ENCODE measurements around the gene TRAK1.

The TRAK1 gene

DNA sequence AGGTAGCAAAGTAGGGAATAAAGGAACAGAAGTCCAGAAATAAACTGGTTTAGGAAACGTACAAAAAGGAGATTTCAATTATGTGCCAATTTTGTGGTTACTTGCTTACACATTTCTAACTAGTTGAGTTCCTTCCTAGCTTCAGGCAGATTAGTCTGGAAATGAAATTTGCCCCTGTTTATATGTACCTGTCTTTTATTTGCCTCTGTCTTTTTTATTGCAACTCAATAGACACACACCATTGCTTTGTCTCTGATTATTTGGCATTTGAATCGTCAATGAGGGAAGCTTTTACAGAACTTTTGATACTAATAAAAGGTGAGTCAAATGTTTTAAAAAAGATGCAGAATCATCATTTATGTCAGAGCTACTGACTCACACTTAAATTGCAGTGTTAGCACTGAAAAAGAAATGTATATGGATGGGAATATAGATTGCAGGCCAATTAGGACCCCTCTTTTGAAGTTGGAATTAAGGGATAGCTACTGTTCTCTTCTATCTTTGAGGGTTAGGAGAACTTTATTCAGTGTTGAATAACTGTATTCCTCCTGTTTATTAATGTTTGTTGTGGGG lies 60.5 kb downstream of the TRAK1 start:
- no peak for DNase-seq (ENCODE audit: low spot score)

DNA sequence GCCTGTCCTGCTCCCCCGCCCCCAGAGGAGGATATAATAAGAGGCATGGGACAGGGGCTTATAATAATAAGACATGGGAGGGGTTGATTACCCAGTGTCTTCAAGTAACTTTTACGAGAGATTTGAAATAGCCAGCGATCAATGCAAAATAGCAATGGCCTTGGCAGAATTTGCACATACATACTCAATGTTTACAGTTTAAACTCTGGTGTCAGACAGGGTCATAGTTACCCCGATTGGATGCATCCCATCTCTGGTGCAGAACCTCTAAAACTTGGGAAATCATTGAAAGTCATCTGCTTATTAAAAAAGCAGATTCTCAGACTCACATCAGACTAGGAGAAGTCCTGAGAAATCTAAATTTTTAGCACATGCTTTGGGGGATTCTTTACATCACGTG lies 61.0 kb downstream of the TRAK1 start:
- no peak for DNase-seq (ENCODE audit: low spot score)

DNA sequence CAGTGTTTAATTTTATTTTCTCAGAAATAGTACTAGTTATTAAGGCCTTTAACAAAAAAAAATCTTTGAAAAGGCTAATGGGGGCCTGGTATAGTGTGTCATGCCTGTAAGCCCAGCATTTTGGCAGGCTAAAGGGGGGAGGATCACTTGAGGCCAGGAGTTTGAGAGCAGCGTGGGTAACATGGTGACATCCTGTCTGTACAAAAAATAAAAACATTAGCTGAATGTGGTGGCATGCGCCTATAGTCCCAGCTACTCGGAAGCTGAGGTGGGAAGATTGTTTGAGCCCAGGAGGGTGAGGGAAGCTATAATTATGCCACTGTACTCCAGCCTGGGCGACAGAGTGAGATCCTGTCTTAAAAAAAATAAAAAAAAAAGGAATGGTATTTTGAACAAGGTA lies 61.9 kb downstream of the TRAK1 start:
- no peak for DNase-seq (ENCODE audit: low spot score)

DNA sequence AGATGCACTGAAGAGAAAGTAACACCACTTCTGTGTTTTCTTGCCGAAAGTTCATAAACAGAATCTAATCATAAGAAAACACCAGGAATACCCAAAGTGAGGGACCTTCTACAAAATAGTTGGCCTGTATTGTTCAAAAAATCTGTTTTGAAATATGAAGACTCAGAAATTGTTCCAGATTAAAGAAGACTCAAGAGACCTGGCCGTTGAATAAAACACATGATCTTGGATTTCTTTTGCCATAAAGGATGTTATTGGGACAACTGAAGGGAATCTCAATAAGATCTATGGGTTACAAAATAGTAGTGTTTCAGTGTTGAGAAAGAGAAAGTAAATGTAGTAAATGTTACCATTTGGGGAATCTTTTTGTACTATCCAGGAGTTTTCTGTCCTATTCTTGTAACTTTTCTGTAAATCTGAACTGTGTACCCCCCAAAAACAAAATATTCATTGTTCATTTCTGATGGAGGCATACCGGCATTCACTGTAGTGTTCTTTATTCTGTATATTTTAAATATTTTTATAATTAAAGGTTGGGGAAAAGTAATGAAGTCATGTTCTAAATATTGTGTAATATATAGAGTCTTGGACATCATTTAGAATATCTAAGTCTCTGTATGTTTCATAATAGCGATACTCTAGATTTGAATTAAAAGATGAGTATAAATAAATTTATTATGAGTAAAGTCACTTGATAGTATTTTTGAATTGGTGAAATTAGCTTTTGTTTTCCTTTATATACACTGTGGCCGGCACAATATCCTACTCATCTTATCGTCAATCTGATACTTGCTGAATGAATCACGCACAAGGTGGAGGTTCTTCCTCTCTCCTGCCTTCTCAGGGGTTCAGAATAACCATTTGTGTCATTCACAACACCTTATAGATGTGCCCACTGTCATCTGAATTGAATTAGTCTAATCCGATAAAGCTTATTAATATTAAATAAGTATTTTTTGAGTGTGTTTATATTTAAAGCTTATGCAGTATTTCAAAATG lies 66.7 kb downstream of the TRAK1 start:
- DNase-seq (ENCODE audit: low spot score), result no peak

DNA sequence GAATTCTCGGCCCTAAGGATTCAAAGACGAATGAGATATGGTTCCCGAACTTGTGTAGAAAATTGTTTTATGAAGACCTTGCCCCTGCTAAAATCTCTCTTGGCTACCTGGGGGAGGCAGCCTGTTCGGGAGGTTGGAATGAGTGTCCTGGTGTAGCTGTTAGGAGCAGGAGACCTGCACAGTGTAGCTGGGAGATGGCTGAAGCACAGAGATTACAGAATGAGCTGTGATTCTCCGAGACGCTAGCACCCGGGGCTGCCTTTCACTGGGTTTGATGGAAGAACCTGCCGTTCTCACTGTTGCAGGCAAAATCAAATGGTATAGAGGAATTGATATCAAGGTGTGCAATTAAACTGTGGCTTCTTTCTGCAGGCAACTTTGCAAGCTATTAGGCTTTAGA lies 68.0 kb downstream of the TRAK1 start:
- no peak for DNase-seq (ENCODE audit: low spot score)

DNA sequence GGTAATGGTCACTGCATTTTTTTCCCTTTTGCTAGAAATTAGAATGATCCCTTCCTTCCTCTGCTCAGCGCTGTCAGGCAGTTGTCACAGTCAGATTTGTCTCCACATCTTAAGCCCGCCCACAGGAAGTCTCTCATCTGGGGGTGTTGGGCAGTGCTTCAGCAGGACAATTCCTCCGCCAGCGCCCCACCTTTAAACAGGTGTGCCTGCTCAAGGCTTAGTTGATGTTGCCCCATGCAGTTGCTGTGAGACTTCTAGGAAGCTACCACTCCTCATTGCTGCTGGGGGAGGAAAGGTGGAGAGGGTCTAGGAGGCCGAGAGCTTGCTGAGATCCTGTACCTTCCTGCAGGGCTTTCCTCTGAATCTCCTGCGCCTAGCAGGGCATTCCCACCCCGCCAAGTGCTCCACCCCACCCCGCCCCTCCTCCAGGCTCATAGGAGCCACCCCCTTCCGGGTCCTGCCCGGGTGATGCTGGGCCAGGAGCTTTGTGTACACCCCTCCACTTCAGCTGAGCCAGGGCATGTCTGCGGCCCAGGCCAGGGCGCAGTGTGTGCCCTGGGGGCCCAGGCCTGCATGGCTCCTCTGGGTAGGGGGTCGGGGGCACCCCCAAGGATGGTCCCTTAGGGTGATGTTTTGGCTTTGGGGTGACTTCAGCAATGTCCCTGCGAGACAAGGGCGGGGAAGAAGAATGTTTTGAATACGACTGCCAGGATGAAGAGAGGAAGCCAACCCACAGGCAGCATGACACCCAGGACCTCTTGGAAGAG lies 68.7 kb downstream of the TRAK1 start:
- no peak for DNase-seq (ENCODE audit: low spot score)

DNA sequence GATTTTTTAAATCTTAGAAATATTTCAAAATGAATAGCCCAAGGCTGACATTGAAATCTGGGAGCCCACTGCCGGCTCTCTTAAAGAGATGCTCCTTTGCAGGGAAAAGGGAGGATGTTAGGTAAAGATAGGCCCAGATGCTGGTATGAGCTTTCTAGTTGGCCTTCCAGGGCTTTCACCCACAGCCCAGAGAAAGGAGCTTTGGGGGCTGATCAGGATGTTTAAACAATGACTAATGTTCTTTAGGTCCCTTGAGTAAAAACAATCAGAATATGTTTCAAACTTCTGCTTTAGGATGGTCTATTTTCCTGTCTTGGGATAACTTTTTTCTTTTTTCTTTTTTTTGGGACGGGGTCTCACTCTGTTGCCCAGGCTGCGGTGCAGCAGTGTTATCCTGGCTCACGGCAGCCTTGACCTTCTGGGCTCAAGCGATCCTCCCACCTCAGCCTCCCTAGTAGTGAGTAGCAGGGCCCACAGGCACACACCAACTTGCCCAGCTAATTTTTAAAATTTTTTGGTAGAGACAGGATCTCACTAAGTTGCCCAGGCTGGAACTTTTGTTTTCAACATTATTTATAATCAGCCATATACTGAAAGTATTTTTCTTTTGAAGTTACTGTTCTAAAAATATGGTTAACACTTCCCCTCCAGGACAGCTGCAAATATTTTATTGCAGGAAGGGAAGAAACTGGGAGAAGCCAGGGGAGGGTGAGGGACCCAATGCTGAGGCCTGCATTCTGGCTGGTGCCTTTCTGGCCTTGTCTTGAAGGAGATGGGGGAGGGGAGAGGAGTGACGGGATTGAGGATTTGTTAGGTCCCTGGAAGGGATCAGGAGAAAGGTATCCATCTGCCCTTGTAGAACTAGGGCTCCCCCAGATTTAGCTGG lies 70.1 kb downstream of the TRAK1 start:
- no peak for DNase-seq (ENCODE audit: low spot score)

DNA sequence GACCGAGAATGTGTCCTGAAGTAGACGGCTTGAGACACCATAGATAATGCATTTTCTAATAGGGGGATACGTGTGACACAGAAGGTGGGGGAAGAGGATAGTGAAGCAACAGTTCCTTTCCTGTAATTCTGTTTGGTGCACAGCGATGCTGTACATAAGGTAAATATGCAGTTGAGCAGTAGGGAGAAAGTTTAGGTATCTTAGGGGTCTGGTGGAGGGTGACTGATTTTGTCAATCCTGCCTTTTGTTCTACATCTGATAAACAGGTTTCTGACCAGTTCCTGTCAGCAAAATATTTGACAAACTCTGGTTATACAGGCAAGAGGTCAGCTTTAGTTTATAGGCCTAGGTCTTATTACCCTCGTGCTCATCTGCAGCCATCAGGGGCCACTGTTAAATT lies 71.3 kb downstream of the TRAK1 start:
- no peak for DNase-seq (ENCODE audit: low spot score)

DNA sequence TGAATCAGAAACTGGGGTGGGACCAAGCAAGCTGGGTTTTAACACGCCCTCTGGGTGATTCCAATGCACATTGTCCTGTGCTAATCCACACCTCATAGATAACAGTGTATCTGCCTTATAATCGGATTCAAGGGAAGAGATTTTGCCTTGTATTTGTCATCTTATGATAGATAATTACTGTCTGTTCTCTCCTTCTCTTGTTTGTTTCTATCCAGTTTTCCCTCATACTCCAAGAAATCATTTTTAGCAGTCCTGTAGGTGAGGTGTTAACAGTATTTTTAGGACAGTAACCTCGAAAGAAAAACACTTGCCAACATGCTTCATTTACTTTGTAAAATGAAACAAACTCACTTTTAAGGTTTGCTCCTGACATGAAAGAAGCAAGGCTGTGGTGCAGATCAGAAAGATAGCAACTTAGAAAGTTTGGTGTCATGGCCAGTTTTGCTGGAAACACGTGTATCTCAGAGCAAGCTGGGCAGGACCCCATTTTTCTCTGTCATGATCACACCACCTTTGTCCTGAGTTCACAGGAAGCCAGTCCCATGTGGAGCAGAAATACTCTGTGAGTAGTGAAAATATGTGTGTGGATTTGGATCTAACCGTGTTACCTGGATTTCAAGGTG lies 72.6 kb downstream of the TRAK1 start:
- DNase-seq (ENCODE audit: low spot score), result no peak

DNA sequence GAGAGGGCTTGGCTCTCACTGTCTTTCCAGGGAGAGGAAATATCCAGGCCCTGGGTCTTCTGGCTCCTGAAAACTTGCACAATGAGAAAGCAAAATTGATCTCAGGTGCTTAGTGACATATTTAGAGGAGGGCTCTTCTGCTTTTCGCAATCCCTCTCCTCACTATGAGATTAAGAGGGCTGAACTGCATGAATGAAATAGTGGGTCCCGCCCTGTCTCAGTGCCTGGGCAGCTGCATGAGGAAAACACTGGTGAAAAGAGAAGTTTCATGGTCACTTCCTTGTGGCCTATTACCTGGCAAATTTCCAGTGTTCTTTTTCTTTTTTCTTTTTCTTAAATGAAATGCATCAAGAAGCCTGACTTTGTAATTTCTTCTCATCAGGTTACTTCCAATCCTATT lies 73.5 kb downstream of the TRAK1 start:
- no peak for DNase-seq (ENCODE audit: low spot score)

DNA sequence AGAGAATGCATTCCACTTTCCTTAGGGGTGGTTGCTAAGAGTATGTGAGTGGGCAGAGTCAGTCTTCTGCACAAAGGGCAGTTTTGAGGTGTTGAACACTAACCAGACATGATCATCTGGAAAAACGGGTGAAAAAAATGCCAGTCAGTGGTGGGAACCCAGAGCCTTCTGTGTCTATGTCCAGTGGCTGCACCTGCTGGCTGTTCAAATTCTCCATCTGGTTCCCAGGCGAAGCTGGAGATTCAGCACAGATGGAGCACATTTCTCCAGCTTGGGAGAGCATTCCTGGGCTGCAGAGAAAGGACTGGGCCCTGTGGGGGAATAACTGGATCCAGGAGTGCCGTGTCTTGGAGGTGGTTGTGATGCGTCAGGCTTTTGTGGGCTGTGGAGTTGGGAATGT lies 74.1 kb downstream of the TRAK1 start:
- no peak for DNase-seq (ENCODE audit: low spot score)

DNA sequence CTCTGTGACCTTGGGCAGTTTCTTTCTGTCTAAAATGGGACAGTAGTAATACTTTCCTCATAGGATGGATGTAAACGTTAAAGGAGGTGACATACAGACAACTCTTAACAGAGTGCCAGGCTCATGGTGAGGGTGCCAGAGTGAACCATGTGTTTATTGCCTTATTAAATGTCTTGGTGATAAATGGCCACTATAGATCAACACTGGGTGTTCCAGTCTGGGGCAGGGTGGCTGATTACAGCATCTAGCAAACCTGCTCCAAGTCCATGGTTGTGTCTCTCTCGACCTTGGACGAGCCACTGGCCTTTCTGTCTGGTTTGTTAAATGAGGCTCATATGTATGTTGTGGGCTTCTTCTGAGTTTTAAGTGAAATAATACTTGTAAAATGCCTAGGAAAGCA lies 75.1 kb downstream of the TRAK1 start:
- DNase-seq (ENCODE audit: low spot score), result no peak

DNA sequence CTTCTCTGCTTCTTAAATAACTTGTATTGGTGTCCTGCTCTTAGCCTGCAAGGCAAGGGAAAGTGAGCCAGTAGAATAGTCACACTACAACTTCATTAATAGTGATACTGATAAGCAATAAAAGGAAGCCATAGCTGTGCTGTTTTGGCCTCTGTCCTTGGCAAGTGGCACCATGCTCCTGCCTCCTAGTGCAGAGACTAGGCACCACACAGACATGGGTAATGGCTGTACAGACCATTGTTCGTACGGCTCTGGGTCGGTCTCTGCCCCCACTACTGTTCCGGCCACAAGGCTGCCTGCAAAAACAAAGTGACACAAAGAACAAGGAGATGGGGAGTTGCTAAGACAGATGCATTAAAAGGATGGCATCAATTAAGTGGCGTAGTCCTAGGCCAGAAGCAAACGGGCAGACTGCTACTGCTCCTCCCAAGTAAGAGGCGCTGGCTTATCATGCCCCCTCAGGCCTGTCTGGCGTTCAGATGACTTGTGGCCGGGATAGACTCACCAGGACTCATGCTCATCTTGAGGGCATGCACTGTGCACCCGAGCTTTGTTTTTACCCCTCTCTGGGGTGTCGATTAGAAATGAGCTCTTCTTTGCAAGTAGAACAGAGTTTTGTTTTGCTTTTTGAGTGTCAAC lies 75.6 kb downstream of the TRAK1 start:
- no peak for DNase-seq (ENCODE audit: low spot score)

DNA sequence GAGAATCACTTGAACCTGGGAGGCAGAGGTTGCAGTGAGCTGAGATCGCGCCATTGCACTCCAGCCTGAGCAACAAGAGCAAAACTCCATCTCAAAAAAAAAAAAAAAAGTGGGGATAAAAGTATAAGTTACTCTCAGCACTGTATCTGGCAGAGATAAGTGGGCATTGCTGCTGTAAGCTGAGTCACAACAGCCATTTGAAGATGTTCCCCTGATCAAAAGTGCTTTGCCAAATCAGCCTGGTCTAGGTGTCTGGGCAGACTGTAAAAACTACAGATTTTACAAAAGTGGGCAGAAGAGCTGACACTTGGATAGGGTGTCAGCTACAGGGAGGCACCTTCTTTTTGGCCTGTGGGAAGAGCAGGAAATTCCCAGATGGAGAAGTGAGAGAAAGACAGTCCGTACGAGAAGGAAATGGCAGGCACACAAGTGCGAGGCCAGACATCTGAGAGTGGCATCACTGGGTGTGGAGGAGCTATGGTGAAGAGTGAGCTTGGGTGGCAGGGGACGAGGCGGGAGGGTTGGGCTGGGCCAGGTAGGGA lies 78.5 kb downstream of the TRAK1 start:
- DNase-seq (ENCODE audit: low spot score), result no peak

DNA sequence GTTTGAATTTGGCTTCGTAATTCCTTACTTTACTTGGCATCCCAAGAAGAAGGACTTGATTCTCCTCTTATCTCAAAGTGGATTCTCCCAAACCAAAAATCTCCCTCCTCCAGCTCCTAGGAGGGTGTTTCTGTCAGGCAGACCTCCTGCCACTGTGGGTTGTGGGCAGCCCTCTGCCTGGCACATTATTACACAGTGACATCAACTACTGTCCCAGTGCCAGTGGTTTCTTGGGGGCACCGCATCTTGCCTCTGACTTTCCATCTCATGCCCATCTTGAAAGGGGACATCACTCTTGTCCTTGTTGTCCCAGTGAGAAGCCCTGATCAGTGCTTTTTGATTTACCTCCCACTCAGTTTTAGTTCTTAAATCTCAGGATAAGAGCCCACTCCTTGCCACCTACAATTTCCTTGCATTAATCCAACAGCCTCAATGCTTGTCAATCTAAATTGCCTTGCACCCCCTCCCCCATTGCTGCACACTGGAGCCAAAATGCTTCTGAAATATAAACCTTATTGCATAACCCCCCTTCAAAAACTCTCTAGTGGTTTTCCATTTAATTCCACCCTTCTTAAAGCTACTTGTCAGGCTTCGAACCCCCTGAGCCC lies 81.0 kb downstream of the TRAK1 start:
- no peak for DNase-seq (ENCODE audit: low spot score)

DNA sequence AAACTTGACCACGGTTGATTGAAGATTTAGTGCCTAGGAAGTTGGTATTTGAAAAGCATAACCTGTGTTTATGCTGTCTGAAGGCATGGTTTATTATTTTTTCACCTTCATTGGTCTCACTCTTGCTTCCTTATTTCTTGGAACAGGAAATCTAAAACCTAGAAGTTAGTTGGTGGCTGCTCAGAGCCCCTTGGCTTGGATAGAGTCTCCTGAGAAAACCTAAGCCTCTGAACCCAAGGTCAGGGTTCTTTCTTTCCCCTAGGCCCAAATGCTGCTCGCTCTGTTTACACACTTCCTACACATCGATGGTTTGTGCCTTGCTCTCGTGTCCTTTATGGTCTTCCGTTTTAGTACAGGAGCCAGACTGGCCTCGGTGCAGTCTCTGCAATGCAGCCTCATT lies 82.2 kb downstream of the TRAK1 start:
- DNase-seq (ENCODE audit: low spot score), result no peak

DNA sequence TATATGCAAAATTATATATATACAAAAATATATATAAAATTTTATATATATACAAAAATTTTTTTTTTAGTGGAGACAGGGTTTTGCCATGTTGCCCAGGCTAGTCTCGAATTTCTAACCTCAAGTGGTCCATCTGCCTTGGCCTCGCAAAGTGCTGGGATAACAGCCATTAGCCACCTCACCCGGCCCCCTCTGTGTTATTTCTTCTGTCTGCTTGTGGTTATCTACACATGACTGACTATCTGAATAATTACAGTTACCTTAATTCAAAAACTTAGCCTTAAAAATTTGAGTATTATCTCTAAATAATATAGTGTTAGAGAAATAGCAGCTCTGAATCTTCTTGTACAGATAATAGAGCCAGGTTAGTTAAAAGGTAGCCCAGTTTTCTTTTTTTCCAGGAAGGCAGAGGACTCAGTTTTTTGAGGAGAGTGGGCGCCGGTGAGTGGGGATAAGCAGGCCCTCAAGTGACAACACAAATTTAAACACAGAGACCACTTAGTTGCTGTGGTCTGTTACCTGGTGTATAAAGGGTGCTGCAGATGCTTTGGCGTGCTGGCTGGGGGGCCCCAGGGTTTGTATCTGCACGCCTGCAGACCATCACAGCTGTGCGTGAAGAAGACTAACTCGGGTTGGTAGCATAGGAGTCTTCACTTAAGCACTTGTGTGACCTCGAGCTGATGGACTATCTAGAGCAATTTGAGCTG lies 83.7 kb downstream of the TRAK1 start:
- no peak for DNase-seq (ENCODE audit: low spot score)

DNA sequence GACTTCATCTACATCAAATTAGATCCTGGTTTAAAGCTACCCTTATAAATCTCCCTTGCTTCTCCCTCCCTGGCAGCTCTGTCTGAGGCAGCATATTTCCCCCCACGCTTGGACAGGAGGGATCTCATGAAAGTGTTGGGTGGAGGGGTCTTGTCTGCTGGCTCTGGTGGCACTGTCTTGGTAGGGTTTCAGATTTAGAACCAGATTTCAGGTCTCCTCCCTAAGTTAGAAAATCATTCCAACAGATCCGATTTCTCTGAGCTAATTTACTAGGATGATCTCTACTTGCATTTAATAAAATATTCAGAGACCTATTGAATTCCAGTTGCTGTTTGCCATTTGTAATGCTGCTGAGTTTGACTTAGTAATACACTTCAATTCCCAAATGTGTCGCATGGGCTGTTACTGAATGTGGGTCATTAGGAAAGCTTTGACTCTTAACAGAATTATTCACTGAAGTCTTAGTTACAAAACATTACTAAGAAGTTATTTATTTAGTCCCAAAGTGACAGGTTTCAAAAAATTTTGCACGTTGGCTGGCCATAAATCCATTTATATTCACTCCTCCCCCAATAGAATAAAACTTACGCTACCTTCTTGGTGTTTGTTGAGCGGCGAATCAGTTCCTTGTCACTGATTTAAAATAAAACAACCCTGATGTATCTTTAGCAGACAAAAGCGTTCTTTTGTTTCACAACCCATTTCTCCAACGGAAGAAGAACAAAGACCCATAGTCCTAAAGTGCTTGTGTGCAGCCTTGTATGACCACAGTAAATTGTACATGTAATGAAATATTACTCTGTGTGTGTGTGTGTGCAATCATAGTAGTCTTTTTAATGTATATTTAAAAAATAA lies 84.5 kb downstream of the TRAK1 start:
- no peak for DNase-seq (ENCODE audit: low spot score)
